CD4-positive, alpha-beta T cell treated with Interferon gamma for 1 hour (primary cell): Measurements from ENCODE around the gene SOD1.
"Not testable (repeated sequence)": the region's sequence is repeated elsewhere in the genome, so short reads cannot be mapped to it uniquely, and the experiment has no call there.

ENCODE experiments used
- DNase-seq: peaks from one replicate; pipeline ENCODE4 v3.0.0-alpha.2; 2020

The SOD1 gene

GRCh38 chr21:31659536-31660258 is at the start of gene SOD1:
TSS of gene SOD1 (plus strand) at chr21:31659693. CDS start at chr21:31659770, 77 bp downstream.
- peak; percentile 95 for DNase-seq

GRCh38 chr21:31611445-31611844 is 48.0 kb upstream of the SOD1 start:
- no peak for DNase-seq

DNA sequence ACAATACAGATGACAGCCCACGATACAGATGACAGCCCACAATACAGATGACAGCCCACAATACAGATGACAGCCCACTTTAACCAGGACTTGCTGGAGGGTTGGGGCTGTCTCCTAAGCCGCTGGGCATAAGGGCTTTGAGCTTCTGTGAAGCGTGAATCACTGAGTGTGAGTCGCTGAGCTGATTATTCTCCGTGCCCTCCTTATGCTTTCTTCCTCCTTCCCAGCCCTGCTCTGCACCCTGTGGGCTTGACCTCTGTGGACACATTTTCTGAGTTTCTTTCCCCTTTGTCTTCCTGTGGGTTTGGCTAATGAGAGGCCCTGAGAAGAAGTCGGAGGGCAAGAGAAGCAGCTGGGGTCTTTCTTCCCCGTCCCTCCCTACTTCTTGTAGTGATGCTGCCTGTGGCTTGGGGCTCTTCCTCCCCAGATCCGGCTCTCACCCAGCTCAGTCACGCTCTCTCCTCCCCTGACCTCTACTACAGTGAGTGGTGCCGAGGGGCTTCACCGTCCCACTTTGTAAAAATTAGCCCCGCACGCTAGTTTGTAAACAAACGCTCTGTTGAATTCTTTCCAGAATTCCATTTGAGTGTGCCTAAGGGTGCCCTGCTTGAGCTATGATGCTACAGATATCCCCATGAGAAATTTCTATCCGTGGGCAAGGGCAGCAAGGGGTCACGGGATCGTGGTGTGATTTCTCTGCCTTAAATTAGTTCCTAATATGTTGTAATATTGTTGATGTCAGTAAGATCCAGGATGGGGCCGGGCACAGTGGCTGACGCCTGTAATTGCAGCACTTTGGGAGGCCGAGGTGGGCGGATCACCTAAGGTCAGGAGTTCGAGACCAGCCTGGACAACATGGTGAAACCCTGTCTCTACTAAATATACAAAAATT is 46.4 kb upstream of the SOD1 start:
- peak; percentile 38 for DNase-seq

DNA sequence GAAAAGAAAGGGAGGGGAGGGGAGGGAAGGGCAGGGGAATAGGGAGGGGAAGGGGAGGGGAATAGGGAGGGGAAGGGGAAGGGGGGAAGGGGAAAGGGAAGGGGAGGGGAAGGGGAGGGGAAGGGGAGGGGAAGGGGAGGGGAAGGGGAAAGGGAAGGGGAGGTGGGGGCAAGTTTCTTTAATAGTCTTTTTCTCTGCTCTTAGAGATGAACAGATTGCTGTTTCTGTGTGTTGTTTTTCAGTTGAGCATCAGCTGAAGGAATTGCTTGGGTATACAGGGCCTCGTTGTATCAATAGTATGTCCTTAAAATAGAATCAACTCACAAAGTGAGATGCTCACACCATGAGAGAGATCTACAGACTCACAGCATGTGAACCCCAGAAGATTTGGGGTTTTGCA is 44.8 kb upstream of the SOD1 start:
- DNase-seq: no peak

DNA sequence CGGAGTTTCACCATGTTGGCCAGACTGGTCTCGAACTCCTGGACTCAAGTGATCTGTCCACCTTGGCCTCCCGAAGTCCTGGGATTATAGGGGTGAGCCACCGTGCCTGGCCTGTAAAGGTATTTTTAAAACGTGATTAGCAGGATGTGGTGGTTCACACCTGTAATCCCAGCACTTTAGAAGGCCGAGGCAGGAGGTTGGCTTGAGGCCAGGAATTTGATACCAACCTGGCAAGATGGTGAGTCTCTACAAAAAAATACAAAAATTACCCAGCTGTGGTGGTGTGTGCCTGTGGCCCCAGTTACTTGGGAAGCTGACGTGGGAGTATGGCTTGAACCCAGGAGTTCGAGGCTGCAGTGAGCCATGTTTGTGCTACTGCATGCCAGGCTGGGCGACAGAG is 43.3 kb upstream of the SOD1 start:
- no peak for DNase-seq

DNA sequence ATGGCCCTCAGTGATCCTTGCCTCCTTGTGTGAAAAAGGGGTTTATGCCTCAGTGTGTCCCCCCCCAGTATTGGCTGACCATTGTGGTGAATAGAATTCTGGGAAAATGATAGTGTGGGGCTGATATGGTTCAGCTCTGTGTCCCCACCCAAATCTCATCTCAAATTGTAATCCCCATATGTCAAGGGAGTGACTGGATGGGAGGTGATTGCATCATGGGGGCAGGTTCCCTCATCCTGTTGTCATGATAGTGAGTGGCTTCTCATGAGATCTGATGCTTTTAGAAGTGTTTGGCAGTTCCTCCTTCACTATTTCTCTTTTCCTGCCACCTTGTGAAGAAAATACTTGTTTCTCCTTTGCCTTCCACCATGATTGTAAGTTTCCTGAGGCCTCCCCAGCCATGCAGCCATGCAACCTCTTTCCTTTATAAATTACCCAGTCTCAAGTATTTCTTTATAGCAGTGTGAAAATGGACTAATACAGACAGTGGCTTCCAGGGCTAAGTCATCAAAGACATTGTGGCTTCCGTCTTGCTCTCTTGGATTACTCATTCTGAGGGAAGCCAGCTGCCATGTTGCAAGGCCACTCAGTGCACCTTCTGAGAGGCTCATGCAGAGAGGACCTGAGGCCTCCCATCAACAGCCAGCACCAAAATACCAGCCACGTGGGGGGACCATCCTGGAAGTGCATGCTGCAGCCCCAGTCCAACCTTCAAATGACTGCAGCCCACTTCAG is 40.6 kb upstream of the SOD1 start:
- no peak for DNase-seq

DNA sequence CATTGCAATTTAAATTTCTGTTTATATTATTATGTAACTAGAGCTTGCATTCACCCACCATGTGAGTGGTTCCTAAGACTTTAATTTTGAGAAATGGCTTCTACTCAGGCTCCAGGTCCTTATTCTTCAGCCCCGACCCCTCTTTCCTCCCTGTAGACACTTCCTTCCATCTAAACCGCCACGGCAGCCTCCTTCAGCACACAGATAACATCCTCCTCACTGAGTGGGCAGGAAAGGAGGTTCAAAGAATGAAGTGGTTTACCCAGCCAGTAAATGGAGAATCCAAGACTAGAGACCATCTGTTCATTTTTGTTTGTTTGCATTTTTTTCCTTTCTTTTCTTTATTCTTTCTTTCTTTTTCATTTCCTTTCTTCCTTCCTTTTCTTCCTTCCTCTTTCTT is 37.1 kb upstream of the SOD1 start:
- DNase-seq: no peak

DNA sequence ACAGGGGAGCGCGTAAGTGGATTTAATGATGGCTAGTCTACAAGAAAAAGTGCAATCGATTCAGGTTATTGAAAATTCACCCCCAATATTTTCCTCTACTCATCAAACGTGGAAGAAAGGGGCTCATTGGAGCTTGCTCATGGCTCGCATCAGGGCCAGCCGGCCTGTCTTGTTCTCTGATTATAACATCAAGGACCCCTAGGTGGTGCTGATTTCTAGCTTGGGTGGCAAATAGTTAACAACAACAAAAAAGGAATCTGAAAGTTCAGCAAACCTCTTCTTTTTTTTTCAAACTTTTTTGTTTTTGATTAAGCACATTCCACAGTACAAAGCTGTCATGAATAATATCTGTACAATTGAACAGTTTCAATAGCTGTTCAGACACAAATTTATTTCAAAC is 35.8 kb upstream of the SOD1 start:
- no peak for DNase-seq

DNA sequence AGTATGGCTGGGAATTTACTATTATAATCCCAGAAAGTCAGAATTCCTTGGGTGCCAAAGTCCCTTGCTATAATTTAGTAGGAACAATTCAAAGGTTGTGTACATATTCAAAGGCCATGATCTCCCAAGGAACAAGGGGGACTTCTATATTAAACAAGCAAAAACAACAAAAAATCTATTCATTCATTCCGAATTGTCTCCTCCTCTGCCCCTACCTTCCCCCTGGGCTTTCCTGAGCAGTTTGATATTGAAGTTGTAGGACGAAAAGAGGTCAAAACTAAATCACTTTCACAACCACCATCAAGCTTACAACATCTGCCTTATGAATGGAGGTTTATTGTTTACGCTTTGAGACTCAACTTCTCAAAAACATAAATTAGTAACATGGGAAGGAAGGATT is 35.3 kb upstream of the SOD1 start:
- no peak for DNase-seq

GRCh38 chr21:31624961-31625491 is 34.5 kb upstream of the SOD1 start:
- DNase-seq: no peak

DNA sequence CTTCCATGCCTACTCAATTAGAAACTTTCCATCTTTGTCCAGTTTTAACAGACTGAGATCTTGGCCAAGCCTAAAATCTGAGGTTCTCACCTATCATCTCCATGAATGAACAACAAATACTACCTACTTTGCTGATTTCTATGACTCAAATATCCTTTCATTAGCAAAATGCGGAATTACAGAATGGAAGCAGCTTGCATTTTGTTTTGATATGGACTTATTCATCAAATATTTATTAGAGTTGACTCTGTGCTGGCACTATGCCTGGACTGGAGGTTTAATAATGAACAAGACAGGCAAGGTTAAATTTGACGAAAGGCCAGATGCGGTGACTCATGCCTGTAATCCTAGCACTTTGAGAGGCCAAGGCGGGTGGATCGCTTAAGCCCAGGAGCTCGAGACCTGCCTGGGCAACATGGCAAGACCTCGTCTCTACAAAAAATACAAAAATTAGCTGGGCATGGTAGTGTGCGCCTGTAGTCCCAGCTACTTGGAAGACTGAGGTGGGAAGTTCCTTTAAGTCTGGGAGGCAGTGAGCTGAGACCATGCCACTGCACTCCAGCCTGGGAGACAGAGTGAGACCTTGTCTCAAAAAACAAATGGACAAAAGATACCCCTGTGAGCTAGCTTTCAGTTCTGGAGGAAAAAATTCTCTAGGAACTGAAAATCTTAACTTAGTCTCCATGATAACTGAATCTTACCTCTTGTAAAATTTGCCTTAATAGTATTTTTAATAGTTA is 29.4 kb upstream of the SOD1 start:
- DNase-seq: no peak

DNA sequence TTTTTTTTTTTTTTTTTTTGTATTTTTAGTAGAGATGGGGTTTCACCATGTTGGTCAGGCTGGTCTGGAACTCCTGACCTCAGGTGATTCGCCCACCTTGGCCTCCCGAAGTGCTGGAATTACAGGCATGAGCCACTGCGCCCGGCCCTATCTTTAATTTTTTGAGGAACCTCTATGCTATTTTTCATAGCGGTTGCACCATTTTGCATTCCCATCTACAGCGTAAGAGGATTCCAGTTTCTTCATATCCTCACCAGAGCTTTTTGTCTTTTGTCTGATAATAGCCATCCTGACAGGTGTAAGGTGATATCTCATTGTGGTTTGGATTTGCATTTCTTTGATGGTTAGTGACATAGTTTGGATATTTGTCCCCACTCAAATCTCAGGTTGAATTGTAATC is 27.6 kb upstream of the SOD1 start:
- DNase-seq: not testable (repeated sequence)

DNA sequence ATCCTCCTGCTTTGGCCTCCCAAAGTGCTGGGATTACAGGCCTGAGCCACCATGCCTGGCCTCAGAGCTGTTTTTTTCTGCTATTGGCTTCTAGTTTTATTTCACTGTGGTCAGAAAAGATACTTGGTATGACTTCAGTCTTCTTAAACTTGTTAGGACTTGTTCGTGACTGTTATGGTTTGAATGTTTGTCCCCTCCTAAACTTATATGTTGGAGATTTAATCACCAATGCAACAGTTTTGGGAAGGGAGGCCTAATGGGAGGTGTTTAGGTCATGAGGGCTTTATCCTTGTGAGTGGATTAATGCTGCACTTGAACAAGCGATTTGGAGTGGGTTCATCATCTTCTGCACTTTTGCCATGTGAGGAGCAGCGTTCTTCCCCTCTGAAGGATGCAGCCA is 24.5 kb upstream of the SOD1 start:
- DNase-seq: no peak

DNA sequence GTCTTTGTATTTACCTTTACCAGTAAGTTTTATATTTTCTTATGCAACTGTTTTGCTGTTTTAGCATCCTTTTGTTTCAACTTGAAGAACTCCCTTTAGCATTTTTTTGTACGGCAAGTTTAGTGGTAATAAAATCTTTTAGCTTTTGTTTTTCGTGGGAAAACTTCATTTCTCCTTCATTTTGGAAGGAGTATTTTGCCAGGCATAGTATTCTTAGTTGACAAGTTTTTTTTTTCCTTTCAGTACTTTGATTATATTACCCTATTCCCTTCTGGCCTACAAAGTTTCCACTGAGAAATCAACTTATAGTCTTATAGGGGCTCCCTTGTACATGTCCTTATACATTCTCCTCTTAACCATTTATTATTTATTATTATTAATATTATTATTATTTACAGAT is 22.6 kb upstream of the SOD1 start:
- no peak for DNase-seq

DNA sequence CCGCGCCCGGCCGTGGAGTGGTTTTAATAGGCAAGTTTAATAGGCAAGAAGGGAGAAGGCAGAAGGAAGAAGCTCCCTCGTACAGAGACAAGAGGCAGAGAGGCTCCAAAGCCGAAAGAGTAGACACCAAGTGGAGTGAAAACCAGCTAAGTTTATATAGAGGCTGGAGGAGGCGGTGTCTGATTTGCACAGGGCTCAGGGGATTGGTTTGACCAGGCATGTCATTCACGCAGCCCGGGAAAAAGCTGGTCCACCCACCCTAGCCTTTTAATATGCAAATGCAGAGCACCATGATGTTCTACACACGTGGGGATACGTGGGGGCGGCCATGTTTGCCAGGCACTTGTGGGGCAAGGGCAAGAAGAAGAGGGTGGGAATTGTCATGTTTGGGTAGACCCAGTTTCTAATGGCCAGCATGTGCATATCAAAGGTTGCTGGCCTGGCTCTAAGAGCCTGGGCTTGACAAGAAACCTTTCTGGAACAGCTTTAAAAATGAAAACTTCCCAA is 18.0 kb upstream of the SOD1 start:
- DNase-seq: no peak

GRCh38 chr21:31644643-31645042 is 14.8 kb upstream of the SOD1 start:
- DNase-seq: no peak

- no peak for DNase-seq
These were observed 11.8 kb upstream of the SOD1 start for GRCh38 chr21:31647650-31648049.

DNA sequence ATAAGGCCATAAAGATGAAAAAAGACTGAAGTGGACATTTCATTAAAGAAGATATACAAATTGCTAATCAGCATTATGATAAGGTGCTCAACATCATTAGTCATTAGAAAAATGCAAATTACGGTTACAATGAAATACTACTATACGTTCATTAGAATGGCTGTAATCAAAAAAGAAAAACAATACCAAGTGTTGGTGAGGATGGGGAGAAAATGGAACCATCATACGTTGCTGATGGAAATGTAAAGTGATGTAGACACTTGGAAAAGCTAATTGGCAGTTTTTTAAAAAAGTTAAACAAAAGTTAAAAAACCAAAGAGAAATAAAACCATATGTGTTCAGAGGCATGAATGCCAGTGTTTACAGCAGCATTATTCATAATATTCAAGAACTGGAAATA is 8.6 kb upstream of the SOD1 start:
- DNase-seq: no peak

- not testable (repeated sequence) for DNase-seq
These were observed 8.0 kb upstream of the SOD1 start for GRCh38 chr21:31651491-31651890.

DNA sequence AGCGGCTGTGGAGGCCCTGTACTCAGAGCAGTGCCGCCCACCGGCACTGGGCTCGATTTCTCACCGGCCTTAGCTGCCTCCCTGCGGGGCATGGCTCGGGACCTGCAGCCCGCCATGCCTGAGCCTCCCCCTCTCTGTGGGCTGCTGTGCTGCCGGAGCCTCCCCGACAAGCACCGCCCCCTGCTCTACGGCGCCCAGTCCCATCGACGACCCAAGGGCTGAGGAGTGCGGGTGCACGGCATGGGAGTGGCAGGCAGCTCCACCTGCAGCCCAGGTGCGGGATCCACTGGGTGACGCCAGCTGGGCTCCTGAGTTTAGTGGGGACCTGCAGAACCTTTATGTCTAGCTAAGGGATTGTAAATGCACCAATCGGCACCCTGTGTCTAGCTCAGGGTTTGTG is 5.2 kb upstream of the SOD1 start:
- DNase-seq: no peak

GRCh38 chr21:31654821-31655580 is 4.5 kb upstream of the SOD1 start:
- peak; percentile 29 for DNase-seq
